ENCODE measurements around the gene IGFL1.

DNA sequence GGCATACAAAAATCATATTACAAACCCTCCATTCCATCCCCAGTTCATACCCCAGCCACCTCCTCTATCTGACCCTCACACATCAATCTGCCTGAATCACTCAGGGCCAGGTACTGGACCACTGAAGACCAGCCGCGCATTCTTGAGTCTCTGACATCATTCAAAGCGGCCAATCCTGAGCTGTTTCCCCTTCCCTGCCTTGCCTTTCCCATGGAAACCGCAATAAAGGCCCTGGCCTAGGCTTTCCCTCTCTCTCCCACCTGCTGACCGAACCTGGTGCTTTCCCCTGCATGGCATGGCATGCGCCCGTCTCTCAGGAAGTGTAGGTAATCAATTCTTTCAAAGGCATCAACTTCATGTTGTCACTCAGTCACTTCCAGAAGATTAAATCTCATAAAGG, 49.6 kb downstream of the IGFL1 start:
- TF ChIP-seq GATA2 (IDR thresholded peaks at IDR 0.05; ENCODE audit: low read depth, low read length) (no peak), GATA3 (IDR thresholded peaks at IDR 0.05; ENCODE audit: low read depth, low read length) (no peak)

Measured in SH-SY5Y (cell line).